Measurements from ENCODE around the gene WWOX.
"Not testable (repeated sequence)": the region's sequence is repeated elsewhere in the genome, so short reads cannot be mapped to it uniquely, and the experiment has no call there.

WWOX gene

DNA sequence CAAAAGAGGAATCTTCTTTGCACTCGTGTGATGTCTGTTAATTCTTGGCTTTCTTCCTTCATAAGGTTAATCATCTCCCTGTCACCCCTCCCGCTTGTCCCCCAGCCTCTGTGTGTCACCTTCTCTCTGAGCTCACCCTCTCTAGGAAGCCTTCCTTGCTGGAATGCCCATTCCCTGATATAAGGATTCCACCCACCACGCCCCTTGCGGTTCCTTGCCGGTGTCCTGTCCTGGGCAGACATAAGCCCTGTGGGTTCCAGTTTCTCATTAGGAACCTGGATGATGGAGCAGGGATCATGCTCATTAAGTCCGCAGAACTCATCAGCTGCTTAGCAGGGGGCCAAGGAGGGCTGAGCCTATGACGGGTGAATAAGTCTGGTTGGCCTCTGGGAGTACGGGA lies 941.8 kb downstream of the WWOX start:
- DNase-seq: no peak

DNA sequence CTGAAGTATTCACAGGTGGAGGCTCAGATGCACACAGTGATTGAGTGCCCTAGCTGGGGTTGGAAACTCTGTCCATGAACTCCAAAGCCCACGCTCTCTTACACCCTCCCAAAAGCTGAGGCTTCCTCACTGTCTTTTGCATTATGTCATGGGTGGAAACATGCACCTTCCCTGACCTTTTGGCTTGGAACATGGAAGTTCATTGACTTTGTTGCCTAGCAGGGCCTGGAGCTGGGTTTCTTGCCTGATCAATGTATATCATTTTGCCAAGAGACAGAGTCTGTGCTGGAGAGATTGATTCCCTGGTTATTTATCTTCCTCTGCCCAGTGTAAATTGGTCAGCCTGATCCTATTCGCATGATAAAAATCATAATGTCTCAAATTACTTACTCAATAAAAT lies 942.7 kb downstream of the WWOX start:
- no peak for DNase-seq

DNA sequence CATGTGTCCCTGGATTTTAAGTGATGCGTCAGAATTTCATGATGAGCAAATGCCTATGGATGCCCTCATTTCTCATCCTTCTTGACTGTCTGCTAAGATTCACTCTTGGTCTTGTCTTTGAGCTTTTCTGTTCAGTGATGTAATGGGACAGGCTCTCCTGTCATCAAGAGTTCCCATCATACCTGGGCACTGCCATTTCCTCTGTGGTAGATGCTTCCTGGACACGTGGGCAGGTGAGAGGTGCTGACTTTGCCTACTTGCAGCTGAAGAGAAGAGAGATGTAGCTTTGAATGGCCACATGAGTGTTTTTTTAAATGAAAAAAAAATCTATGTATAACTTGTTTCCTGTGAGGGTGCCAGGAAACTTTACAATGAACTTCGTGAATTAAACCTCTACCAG lies 943.4 kb downstream of the WWOX start:
- DNase-seq: no peak

DNA sequence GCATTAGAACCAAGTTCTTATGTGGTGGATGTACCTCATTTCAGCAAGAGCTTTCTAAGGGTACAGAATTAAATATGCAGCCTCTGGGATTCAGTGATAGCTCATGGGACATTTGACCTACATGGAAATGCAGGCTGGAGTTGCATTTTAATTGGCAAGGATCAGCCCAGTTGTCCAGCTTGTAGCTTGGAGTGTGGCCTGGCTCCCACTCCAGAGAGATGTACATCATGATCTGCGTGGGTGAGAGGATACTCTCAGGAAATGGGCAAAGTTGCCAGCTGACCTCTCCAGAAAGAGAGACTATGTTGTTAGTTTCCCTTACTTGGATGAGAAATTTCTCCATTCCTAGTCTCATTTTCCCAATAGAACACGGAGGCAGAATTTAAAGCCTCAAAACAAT lies 945.7 kb downstream of the WWOX start:
- DNase-seq: no peak

DNA sequence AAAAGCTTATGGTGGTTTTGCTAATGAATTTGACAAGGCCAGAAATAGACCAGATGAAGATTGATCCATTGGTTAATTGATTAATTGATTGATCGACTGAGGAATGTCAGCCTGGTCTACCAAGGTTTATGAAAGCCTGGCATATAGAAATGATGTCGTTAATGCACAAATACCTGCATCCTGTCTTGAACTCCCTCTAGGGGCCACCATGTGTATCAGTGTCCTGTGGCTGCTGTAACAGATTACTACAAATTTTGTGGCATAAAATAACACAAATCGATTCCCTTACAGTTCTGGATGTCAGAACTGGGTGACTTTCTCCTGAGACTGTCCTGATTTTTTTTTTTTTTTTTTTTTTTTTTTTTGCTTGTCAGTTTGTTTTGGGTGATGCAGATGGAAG lies 947.9 kb downstream of the WWOX start:
- no peak for DNase-seq

DNA sequence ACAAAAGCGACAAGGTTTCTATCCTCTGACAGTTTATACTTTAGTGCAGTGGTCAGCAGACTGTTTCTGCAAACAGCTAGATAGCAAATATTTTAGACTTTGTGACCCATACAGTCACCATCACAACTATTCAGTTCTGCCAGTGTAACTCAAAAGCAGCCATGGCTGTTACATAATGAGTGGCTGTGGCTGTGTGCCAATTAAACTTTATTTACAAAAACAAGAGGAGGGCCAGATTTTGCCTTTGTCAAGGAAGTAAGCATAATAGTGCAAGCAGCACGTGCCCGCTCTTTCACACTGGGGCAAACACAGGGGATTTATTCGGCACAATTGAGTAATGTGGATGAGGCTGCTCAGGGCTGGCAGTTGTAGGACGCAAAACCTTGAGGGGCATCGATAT lies 949.6 kb downstream of the WWOX start:
- DNase-seq: no peak

DNA sequence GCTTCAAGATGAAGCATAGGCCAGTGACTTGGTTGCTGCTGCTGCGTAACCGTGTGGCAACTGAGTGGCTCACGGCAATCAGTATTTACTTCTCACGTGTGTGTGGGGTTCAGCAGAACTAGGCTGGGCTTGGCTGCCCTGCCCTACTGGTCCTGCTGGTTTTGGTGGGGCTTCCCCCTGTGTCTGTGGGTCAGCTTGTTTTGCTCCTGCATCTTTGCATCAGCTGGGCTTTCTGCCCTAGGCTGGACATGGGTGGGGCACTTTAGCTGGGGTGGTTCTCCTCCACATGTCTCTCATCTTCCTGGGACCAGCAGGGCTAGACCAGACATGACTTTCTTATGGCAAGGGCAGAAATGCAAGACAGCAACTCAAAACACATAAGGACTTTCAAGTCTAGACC lies 950.6 kb downstream of the WWOX start:
- DNase-seq: no peak

DNA sequence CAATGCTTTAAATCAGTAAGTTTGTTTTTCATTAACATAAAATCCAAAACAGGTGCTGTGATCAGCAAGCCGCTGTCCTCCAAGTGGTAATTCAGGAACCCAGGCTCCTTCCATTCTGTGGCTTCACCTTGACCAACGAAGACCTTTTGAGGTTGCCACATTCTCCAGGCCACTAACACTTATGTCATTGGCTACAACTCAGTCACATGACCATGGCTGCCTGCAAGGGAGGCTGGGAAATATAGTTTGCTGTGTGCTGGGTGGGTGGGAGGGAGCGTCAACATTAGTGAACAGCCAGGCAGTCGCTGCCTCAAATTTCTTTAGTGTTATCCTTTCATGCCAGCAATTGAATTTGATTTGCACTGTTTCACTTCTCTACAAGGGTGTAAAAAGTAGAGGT lies 951.9 kb downstream of the WWOX start:
- no peak for DNase-seq

DNA sequence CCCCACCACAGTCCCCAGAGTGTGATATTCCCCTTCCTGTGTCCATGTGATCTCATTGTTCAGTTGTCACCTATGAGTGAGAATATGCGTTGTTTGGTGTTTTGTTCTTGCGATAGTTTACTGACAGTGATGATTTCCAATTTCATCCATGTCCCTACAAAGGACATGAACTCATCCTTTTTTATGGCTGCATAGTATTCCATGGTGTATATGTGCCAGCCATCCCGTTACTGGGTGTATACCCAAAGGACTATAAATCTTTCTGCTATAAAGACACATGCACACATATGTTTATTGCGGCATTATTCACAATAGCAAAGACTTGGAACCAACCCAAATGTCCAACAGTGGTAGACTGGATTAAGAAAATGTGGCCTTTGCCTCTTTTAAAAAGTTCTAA lies 952.7 kb downstream of the WWOX start:
- DNase-seq: not testable (repeated sequence)

DNA sequence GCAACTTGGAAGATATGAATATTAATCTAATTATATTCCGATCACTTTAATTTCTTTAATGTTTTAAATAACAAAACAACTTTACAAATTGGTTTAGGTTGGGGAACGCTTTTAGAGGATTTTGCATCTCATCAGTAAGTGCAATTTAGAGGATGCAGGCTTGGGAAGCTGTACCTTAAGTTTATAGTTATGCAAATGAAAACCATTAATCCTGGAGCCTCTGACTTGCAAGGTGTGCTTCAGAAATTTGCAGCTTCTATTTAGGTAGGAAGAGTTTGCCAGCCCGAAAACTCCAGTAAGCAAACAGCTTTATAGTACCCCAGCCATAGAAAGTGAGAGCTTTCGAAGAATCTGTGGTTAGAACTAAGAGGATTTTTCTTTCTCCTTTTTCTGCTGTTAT lies 954.1 kb downstream of the WWOX start:
- DNase-seq: no peak

DNA sequence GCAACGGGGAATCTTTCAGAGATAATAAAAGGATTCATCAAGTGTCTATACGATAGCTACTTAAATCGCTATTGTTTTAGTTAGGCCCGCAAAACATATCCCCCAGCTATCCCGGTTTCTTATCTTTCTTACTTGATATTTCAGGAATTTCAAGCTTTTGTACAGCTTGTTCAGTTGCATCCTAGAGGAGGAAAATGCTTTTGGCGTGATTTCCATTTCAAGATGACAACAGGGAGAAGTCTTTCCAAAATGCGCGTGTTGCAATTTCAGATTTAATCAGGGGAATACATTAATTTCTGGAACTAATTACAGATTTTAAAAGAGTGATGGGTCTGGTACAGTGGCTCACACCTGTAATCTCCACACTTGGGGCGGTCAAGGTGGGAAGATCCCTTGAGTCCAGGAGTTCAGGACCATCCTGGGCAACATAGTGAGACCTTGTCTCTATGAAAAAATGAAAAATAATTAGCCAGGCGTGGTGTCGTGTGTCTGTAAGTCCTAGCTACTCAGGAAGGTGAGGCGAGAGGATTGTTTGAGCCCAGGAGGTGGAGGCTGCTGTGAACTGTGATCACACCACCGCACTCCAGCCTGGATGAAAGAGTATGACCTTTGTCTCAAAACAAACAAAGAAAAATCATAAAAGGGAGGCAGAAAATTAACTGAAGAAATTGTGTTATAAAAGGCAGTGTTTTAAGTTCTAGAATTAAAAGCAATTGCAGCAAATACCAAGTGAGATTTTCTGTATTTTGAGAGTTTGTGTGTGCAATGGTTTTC lies 954.9 kb downstream of the WWOX start:
- DNase-seq: no peak

DNA sequence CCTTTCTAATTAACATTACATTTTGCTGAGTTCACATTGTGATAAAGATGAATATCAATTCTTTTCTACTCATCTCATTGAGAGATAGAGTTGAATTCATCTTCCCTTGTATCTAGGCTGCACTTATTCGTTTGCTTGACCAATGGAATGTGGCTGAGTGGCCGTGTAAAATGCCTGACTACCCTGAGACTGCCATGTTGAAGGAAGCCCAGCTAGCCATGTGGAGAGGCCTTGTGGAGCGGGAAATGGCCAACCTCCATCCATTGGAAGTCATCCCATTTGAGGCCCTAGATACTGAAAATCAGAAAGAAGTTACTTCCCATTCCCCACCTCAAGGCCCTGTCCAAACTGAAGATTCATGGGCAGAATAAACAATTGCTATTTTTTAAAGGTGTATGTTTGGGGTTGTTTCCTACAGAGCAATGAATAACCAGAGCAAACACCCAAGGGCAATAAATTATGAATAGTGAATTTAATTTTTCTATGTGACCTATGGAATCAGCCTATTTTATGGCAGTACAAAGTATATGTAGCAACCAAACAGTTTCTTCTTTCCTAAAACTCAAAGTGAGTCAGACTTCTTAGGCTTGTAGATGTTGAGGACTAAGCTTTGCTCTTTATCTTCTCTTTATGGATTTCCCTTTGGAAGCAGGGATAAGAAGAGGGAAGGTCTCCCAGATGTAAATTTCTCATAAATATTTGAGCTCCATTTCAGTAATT lies 956.0 kb downstream of the WWOX start:
- DNase-seq: no peak

DNA sequence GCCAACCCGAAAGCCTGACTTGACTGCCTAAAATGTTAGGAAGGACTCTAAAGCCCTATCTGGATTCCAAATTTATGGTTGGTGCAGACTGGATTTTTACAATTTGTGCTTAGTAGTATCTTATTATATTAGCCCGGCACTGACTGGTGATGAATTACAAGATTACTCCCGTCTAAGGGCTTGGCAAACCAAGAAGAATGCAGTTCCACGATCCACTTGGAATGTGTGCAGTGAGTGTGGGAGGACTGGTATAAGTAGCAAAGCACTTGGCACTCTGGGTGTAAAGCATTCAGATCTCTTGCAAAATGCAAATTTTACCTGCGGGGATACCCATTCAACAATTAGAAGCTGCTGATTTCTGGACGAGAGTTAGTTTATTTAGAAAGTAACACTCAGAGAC lies 961.7 kb downstream of the WWOX start:
- no peak for DNase-seq

DNA sequence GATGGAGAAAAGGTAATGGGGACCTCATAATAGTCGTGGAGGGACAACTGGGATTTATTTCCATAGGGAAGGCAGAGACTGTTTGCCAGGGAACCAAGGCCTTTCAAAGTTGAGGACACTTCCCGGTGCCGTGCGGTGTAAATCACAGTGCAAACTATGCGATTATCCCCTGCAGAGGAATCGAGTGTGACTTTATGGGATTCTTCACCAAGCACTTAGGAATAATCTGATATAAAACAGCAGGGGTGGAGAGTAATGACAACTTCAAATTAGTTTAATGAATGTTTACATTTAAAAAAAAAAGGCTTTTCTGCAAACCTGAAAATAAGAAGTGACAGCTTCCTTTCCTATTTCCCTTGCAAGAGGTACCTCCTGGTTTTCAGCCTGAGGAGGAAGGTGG lies 962.9 kb downstream of the WWOX start:
- no peak for DNase-seq

DNA sequence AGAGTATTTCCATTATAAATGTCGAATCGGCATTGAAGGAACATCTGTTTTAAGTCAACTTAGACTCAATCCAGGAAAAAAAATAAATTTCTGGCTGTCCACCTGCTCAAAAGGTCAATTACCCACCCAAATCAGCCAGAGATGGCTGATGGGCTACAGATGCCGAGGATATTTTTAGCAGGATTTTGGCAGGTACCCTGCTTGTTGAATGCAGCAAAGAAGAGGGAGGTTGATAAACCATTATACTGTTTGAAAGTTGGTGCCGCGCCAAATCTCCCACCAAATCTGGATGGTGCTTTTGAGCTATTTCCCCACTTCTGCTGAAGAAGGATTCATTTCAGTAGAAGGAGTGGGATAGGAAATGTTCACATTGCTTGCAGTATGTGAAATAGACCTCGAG lies 963.4 kb downstream of the WWOX start:
- no peak for DNase-seq

DNA sequence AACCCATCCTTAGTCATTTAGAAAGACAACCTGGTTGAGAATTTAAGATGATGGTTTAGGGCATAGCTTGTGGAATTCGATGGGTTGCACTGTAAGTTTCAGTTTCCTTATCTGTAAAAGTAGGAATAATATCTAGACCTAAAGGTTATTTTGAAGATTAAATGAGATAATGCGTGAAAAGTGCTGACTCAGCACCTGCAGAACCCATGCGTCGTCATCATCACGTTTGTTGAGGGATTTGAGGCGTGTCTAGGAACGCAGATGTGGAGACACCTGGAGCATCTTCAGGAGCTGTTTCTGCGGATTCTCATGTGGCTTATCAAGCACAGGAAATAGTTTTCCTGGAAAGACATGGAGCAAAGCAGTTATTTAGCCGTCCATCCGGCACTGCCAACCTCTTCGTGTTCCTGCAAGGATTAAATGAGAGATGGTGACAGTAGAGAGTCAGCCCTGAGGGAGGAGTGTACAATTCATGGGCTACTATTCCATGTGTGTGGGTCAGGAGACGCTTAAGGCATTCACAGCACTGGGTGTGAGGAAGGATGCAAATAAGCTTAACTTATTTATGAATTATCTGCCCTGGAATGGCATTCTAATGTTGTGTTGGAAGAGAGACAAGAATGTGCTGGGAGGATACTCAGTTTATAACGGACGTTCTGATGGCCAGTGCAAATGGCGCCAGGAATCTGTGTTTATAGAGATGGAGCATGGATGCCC lies 965.0 kb downstream of the WWOX start:
- DNase-seq: no peak

DNA sequence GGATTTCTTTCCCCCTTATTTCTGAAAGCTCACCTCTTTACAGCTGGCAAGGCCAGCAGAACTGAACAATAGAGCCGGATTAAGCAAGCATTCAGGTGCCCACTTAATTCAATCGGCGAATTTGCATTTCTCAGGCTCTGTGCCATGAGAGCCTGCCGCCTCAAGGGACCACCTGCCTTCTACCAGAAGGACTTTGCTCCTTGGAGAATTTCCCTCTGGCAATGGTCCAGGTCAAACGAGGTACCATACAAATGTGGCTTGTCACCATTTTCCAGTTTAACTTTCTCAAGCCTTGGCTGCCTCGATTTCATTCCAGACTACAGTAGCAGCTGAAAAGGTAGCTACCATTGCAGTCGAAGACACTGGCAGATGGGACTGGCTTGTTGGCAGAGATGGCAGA lies 967.1 kb downstream of the WWOX start:
- DNase-seq: peak in 1 of 56 donors; percentile 10

DNA sequence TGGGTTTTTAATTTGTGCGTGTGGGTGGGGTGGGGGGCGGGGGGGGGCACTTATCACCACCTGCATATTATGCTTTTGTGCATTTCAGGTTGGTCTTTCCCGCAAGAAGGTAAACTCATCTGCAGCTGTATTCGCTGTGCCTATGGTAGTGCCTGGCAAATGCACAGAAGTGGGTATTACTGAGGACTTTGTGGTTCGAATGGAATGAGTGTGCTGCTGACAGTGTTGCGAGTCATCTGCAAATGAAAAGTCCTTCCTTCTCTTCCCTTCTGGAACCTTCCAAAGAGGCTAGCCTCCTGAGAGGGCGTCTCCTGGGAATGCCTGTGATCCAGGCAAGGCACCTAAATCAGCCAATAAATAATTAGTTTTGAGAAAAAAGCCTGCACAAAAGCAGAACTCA lies 968.1 kb downstream of the WWOX start:
- no peak for DNase-seq

DNA sequence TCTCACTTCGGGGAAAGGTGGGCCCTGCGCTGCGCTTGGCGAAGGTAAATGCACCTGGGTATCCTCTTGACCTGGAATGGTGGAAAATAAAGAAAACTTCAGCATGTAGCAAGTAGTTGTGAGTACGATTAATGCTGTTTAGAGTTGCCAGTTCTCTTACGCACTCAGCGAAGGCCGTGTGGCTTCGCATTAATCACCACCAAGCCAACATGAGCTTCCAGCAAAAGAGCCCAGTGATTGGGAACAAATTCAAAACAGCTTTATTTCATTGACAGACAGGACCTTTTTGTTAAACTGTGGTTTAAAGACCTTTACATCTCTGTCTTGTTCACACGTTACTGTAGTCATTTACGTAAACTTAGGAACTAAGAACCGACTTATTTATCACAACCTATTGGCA lies 969.7 kb downstream of the WWOX start:
- DNase-seq: no peak

DNA sequence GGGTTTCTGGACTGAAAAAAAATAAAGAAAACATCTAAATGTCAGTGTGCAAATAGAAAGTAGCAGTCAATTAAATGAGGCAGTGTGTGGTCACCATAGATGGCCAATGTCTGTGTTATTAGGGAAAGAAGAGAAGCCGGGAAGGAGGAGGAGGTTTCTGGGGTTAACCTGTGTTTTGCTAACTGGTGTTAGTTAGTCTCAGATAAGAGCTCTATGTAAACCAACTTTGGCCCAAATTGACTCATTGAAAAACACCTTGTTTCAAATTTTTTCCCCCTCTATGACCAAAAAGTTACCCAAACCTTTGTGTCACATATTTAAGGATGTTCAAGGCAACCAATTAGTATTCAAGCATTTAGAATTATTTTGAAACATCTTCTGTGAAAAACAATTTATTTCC lies 970.2 kb downstream of the WWOX start:
- no peak for DNase-seq

DNA sequence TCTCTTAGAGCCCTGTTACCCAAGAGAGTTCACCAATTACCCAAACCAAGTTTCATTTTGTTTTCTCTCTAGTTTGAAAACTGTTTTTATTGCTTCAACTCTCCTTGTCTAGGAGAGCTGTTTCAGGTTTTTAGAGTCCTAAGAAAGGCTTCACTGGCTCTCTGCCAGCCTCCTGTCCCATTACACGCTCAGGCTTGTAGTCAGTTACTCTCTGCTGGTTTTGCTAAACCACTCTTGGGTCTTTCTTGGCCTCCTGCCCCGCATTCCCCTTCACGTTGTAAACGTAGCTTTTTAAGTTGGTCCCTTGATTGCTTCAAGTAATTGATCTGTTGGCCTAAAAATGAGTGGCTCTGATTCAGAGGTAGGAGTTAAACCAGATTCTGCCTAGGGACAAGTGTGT lies 972.0 kb downstream of the WWOX start:
- peak in 3 of 56 donors; percentile 6 to 42 (median 13) for DNase-seq

DNA sequence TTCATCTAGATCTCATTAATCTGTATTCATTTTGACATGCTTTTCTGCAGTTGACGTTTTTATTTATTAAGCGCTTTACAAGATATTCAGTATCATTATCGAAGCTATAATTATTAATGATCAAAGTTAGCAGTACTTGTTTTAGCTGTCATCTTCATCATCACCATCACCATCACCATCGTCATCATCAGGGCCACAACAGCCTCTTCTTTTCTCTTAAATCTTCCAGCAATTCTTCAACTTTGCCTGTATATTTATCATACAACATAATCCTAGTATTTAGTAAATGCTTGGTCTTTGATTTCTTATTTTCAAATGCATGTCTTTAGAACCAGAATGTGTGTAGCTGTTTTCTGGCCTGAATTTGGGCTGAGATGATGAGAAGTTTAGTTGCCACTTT lies 973.1 kb downstream of the WWOX start:
- DNase-seq: no peak

DNA sequence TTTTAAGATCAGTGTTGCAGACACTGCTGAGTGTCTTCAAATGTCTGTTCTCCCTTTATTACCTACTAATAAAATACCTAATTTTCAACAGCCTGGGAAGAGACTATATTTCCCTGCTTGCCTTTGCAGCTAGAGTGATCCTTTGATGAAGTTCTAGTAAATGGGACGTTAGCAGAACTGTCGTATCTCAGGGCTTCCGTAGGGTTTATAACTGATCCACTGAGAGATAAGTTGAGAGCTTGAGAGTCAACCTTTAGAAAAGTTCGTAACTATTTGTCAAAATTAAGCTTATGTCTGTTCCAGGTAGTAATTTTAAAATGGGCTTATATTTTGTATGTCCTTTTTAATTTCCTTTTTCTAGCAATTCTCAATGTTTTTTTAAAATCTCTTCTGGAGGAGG lies 974.1 kb downstream of the WWOX start:
- DNase-seq: no peak
